ENCODE data around the gene AFF2.

Gene AFF2

DNA sequence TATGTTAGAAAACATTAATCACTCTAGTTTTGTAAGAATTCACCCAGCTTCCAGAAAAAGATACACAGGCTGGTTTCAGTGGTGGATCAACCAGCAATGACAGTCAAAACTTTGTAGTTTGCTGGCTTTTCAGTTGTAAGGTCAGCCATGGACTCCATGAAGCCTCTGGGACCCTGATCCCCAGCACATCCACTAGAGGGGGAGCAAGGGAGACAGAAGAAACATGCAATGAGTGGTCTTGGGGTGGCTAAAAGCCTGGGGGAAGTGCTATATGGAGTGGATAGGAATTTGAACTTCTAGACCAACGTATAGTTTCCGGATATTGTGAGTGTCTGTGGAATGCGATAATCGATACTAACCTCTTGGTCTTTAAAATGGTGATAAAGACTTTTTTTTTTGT, 72.7 kb downstream of the AFF2 start:
- no peak overlapping the region for H3K27ac ChIP-seq
- H3K27me3 ChIP-seq (replicated peaks): no peaks in the 10 kb centered on the region
- H3K4me3 ChIP-seq (ENCODE audit: low read depth, low read length): no peak overlapping the region
- TF ChIP-seq, protein P1, sequence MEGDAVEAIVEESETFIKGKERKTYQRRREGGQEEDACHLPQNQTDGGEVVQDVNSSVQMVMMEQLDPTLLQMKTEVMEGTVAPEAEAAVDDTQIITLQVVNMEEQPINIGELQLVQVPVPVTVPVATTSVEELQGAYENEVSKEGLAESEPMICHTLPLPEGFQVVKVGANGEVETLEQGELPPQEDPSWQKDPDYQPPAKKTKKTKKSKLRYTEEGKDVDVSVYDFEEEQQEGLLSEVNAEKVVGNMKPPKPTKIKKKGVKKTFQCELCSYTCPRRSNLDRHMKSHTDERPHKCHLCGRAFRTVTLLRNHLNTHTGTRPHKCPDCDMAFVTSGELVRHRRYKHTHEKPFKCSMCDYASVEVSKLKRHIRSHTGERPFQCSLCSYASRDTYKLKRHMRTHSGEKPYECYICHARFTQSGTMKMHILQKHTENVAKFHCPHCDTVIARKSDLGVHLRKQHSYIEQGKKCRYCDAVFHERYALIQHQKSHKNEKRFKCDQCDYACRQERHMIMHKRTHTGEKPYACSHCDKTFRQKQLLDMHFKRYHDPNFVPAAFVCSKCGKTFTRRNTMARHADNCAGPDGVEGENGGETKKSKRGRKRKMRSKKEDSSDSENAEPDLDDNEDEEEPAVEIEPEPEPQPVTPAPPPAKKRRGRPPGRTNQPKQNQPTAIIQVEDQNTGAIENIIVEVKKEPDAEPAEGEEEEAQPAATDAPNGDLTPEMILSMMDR (IDR thresholded peaks at IDR 0.05; ENCODE audit: low read depth, low read length, missing control alignments): peak; percentile 17
- no peak for DNase-seq
- no peaks in the 10 kb centered on the region for H3K36me3 ChIP-seq (replicated peaks)
- in situ Hi-C loops (cut with HindIII; ENCODE audit: low pct_ligation_motif_present, low sequenced_read_pairs): no loop called here

GRCh38 chrX:148574237-148574973, 74.0 kb downstream of the AFF2 start:
- TF ChIP-seq, protein P1 (IDR thresholded peaks at IDR 0.05; ENCODE audit: low read depth, low read length, missing control alignments): no peak
- H3K27me3 ChIP-seq (replicated peaks): no peaks in the 10 kb centered on the region
- no peaks in the 10 kb centered on the region for H3K36me3 ChIP-seq (replicated peaks)
- H3K4me3 ChIP-seq (ENCODE audit: low read depth, low read length): no peak overlapping the region
- no peak for DNase-seq
- in situ Hi-C loops (cut with HindIII; ENCODE audit: low pct_ligation_motif_present, low sequenced_read_pairs): no loop called here
- no peak overlapping the region for H3K27ac ChIP-seq

- no peaks in the 10 kb centered on the region for H3K27me3 ChIP-seq (replicated peaks)
- in situ Hi-C loops (cut with HindIII; ENCODE audit: low pct_ligation_motif_present, low sequenced_read_pairs): no loop called here
- no peak for DNase-seq
- no peak overlapping the region for H3K4me3 ChIP-seq (ENCODE audit: low read depth, low read length)
- H3K27ac ChIP-seq: no peak overlapping the region
- TF ChIP-seq, protein P1 (IDR thresholded peaks at IDR 0.05; ENCODE audit: low read depth, low read length, missing control alignments): no peak
- H3K36me3 ChIP-seq (replicated peaks): no peaks in the 10 kb centered on the region
Observed at GRCh38 chrX:148576396-148576795, 76.0 kb downstream of the AFF2 start.

DNA sequence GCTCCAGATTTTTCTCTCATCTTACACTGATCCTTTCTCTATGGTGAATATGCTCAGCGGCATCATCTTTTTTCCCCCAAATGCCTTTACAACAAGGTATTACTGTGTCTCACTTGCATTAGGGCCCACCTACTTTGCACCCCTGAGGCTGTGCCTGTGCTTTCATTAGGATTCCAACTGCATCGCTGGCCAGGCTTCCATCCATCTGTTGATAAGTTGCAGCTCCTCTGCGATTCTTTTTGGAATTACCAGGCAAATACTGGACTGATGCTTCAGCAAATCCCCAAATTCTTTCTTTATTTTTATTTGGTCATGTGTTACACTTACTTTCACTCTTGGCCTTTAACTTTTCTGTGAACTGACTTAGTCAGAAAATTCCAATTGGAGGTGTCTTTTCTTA, 77.3 kb downstream of the AFF2 start:
- in situ Hi-C loops (cut with HindIII; ENCODE audit: low pct_ligation_motif_present, low sequenced_read_pairs): no loop called here
- TF ChIP-seq, protein P1 (IDR thresholded peaks at IDR 0.05; ENCODE audit: low read depth, low read length, missing control alignments): no peak

GRCh38 chrX:148580016-148580415, 79.6 kb downstream of the AFF2 start:
- TF ChIP-seq, protein P1 (IDR thresholded peaks at IDR 0.05; ENCODE audit: low read depth, low read length, missing control alignments): no peak
- H3K36me3 ChIP-seq (replicated peaks): no peaks in the 10 kb centered on the region
- no peak for DNase-seq
- H3K27ac ChIP-seq: no peak overlapping the region
- no peaks in the 10 kb centered on the region for H3K27me3 ChIP-seq (replicated peaks)
- in situ Hi-C loops (cut with HindIII; ENCODE audit: low pct_ligation_motif_present, low sequenced_read_pairs): no loop called here
- no peak overlapping the region for H3K4me3 ChIP-seq (ENCODE audit: low read depth, low read length)

More for the DNA sequence above, 77.3 kb downstream of the AFF2 start:
- Histone ChIP-seq H3K27me3 (replicated peaks) (no peaks in the 10 kb centered on the region), H3K36me3 (replicated peaks) (no peaks in the 10 kb centered on the region), H3K27ac (no peak overlapping the region), H3K4me3 (ENCODE audit: low read depth, low read length) (no peak overlapping the region)
- no peak for DNase-seq

- no peaks in the 10 kb centered on the region for H3K36me3 ChIP-seq (replicated peaks)
- H3K4me3 ChIP-seq (ENCODE audit: low read depth, low read length): no peak overlapping the region
- in situ Hi-C loops (cut with HindIII; ENCODE audit: low pct_ligation_motif_present, low sequenced_read_pairs): no loop called here
- no peaks in the 10 kb centered on the region for H3K27me3 ChIP-seq (replicated peaks)
- no peak for DNase-seq
- TF ChIP-seq, protein P1 (IDR thresholded peaks at IDR 0.05; ENCODE audit: low read depth, low read length, missing control alignments): no peak
- H3K27ac ChIP-seq: no peak overlapping the region
Observed at GRCh38 chrX:148582353-148582752, 81.9 kb downstream of the AFF2 start.
